HCT116 (cell line): ENCODE measurements around the gene DHX34. TPM values are rescaled to one million over a fixed set of nuclear protein-coding genes. Genes with fewer than 3 reads are reported as not detected.

Experiments
- ATAC-seq: fragments of 200-7000 bp; cut with Tn5 transposase; 2 replicates; pipeline ENCODE4 v1.9.1; 2020; ENCODE audit warnings: mild to moderate bottlenecking, moderate library complexity
- BruUV-seq: library from RNA; stranded (reverse); fragments of 400-500 nt; replicated peaks from 2 replicates; lab custom pipeline; 2021; lab: Mats Ljungman, UMichigan
- CTCF ChIA-PET: fragments of 300-600 bp; sonication (Branson Sonifier 250); formaldehyde crosslinking; loops from one replicate; lab custom pipeline; 2021; ENCODE audit warnings: antibody characterized with exemption; lab: Charles Lee
- POLR2A ChIA-PET: fragments of 300-600, 350-600 bp; sonication (Branson Sonifier 250); formaldehyde crosslinking; loops from one replicate; lab custom pipeline; 2021; ENCODE audit warnings: antibody characterized with exemption; lab: Charles Lee
- RAD21 ChIA-PET, 2 experiments: fragments of 300-600 bp; sonication (Branson Sonifier 250); formaldehyde crosslinking; loops; one replicate each; lab custom pipeline; 2023; ENCODE audit warnings: low total read pairs in 2 of 2; ENCODE audit not compliant: uncharacterized antibody in 2 of 2, unreplicated experiment in 2 of 2, low non-redundant PET in 1 of 2; lab: Charles Lee
- DNase-seq: peaks from one replicate; pipeline ENCODE4 v3.0.0-alpha.2; 2010; ENCODE audit warnings: low read depth, low spot score
- H2AFZ ChIP-seq: fragments of 200-600 bp; shearing (Covaris generic), sonication (generic); 2 replicates; pipeline ENCODE4 v1.6.1; 2017; ENCODE audit warnings: low read depth, mixed run types, mixed read lengths, antibody characterized with exemption, low read length; ENCODE audit not compliant: poor library complexity, severe bottlenecking
- H3K27ac ChIP-seq: 2 replicates; pipeline ENCODE4 v1.5.1; 2012; ENCODE audit warnings: low read depth, low read length
- H3K27me3 ChIP-seq: fragments of 200-600 bp; sonication (generic); 2 replicates; pipeline ENCODE4 v1.6.1; 2016; ENCODE audit warnings: mixed run types, low read length, mixed read lengths; ENCODE audit not compliant: insufficient read depth
- H3K36me3 ChIP-seq, 2 experiments: fragments of 200-500 bp in 1 of 2; fragments of 200-600 bp in 1 of 2; sonication (Bioruptor generic) in 1 of 2; sonication (generic) in 1 of 2; 2 replicates each; pipeline versions ENCODE4 v1.5.1 to v1.6.1; 2014 to 2016; ENCODE audit warnings: low read length in 2 of 2, inconsistent platforms in 1 of 2, mixed read lengths in 1 of 2, mixed run types in 1 of 2; ENCODE audit not compliant: insufficient read depth in 2 of 2, control insufficient read depth in 1 of 2
- H3K4me1 ChIP-seq, 2 experiments: fragments of 200-600 bp in 1 of 2; sonication (generic) in 1 of 2; 2 replicates each; pipeline versions ENCODE4 v1.5.1 to v1.6.1; 2012 to 2017; ENCODE audit warnings: low read length in 2 of 2, inconsistent platforms in 1 of 2, mild to moderate bottlenecking in 1 of 2, mixed read lengths in 1 of 2, mixed run types in 1 of 2, moderate library complexity in 1 of 2; ENCODE audit not compliant: insufficient read depth in 2 of 2, control insufficient read depth in 1 of 2
- H3K4me2 ChIP-seq: fragments of 200-600 bp; sonication (generic); 2 replicates; pipeline ENCODE4 v1.6.1; 2017; ENCODE audit warnings: mixed run types, low read length, mixed read lengths
- H3K4me3 ChIP-seq, 2 experiments: fragments of 200-600 bp in 1 of 2; sonication (generic) in 1 of 2; replicated peaks in 1 of 2; 2 replicates each; pipeline ENCODE4 v1.5.1; 2011 to 2016; ENCODE audit warnings: low read length in 2 of 2, control low read depth in 1 of 2, low read depth in 1 of 2, mild to moderate bottlenecking in 1 of 2, mixed read lengths in 1 of 2, mixed run types in 1 of 2
- H3K79me2 ChIP-seq: fragments of 200-600 bp; sonication (generic); 2 replicates; pipeline ENCODE4 v1.6.1; 2017; ENCODE audit warnings: mild to moderate bottlenecking, mixed run types, low read length, moderate library complexity, mixed read lengths; ENCODE audit not compliant: insufficient read depth
- H3K9ac ChIP-seq: fragments of 200-600 bp; sonication (generic); 2 replicates; pipeline ENCODE4 v1.6.1; 2016; ENCODE audit warnings: low read length, mixed read lengths
- H3K9me2 ChIP-seq: fragments of 200-600 bp; sonication (generic), shearing (Covaris generic); 2 replicates; pipeline ENCODE4 v1.6.1; 2017; ENCODE audit warnings: mixed run types, mild to moderate bottlenecking, moderate library complexity; ENCODE audit not compliant: insufficient read depth
- H3K9me3 ChIP-seq, 2 experiments: fragments of 200-500 bp in 1 of 2; fragments of 200-600 bp in 1 of 2; sonication (Bioruptor generic) in 1 of 2; sonication (generic) in 1 of 2; 2 replicates each; pipeline ENCODE4 v1.6.1; 2014 to 2017; ENCODE audit warnings: low read length in 2 of 2, mixed read lengths in 2 of 2, inconsistent platforms in 1 of 2, low read depth in 1 of 2, mild to moderate bottlenecking in 1 of 2, mixed run types in 1 of 2, moderate library complexity in 1 of 2; ENCODE audit not compliant: control insufficient read depth in 1 of 2, insufficient read depth in 1 of 2
- H4K20me1 ChIP-seq: fragments of 200-600 bp; sonication (generic), shearing (Covaris generic); 2 replicates; pipeline ENCODE4 v1.6.1; 2017; ENCODE audit warnings: mixed run types, mild to moderate bottlenecking, moderate library complexity; ENCODE audit not compliant: insufficient read depth
- CEBPB ChIP-seq: IDR thresholded peaks from 2 replicates; pipeline ENCODE4 v1.6.1; 2012; ENCODE audit warnings: low read depth
- CTCF ChIP-seq, 3 experiments: fragments of 200-600 bp in 1 of 3; sonication (generic) in 1 of 3; IDR thresholded peaks in 2 of 3; conservative IDR thresholded peaks in 1 of 3; 2 replicates each; pipeline ENCODE4 v1.5.1; 2012 to 2017; ENCODE audit warnings: low read depth in 2 of 3, low read length in 2 of 3, antibody characterized with exemption in 1 of 3, borderline replicate concordance in 1 of 3, control low read depth in 1 of 3, mild to moderate bottlenecking in 1 of 3, mixed read lengths in 1 of 3, mixed run types in 1 of 3, moderate library complexity in 1 of 3; ENCODE audit not compliant: insufficient read depth in 1 of 3
- EGR1 ChIP-seq: IDR thresholded peaks from 2 replicates; pipeline ENCODE4 v1.6.1; 2012; ENCODE audit warnings: low read depth
- EZH2phosphoT487 ChIP-seq: fragments of 200-600 bp; IDR thresholded peaks from 2 replicates; pipeline ENCODE4 v1.6.1; 2018; ENCODE audit warnings: antibody characterized with exemption, borderline replicate concordance
- FOSL1 ChIP-seq: IDR thresholded peaks from 2 replicates; pipeline ENCODE4 v1.6.1; 2012; ENCODE audit warnings: low read depth
- RAD21 ChIP-seq: IDR thresholded peaks from 2 replicates; pipeline ENCODE4 v1.6.1; 2012; ENCODE audit warnings: low read depth, mild to moderate bottlenecking
- SP1 ChIP-seq: IDR thresholded peaks from 2 replicates; pipeline ENCODE4 v1.6.1; 2012; ENCODE audit warnings: low read depth
- TCF7L2 ChIP-seq: IDR thresholded peaks from 2 replicates; pipeline ENCODE4 v1.7.0; 2011; ENCODE audit warnings: borderline replicate concordance, inconsistent platforms; ENCODE audit not compliant: insufficient read depth, insufficient read length; ENCODE audit errors: extremely low read depth
- intact Hi-C: fragments of 100-400 bp; cut with micrococcal nuclease; formaldehyde crosslinking; loops from 2 replicates; pipeline ENCODE4 v1.10.0; 2022
- total RNA-seq: library from RNA; stranded (reverse); gene quantifications from one replicate; pipeline ENCODE4 v1.2.1, GENCODE V29; 2021; ENCODE audit not compliant: unreplicated experiment

DHX34 gene
- total RNA-seq, 1 experiment from 2014 or later, result 30.5 TPM

- TF ChIP-seq TCF7L2, result no peak
- TF ChIP-seq EZH2phosphoT487, result no peak
- TF ChIP-seq CEBPB, result no peak
- TF ChIP-seq FOSL1, result no peak
- no peak for TF ChIP-seq EGR1
- TF ChIP-seq, all 23 proteins: peak for 0
Measured at GRCh38 chr19:47356900-47357299, 7.8 kb downstream of the DHX34 start (continued).

GRCh38 chr19:47357788-47358680, 8.9 kb downstream of the DHX34 start:
- peak; percentile 79 for ATAC-seq
- H3K4me3 ChIP-seq, result no peak overlapping the region
- ChIA-PET POLR2A (no interaction called here), RAD21 (no interaction called here), CTCF (interaction anchor here (1.2 to 1.8 kb wide), 2 partner anchors 9 kb away, joined by 5 to 10 read pairs; partner anchors contain the start of gene DHX34)
- no peak for DNase-seq
- H3K27ac ChIP-seq, result no peak overlapping the region; the same call in 1 of the 2 replicates
- peaks cover 63 to 80% of the 10 kb centered on the region in 2 experiments for H3K36me3 ChIP-seq
- peak in 2 of 3 experiments; percentile 51 to 58; a peak in 4 of 6 replicates for TF ChIP-seq CTCF (IDR thresholded peaks at IDR 0.05 in 2 of 3, conservative IDR thresholded peaks at IDR 0.05 in 1 of 3; ENCODE audit: borderline replicate concordance in 1 of 3, insufficient read depth in 1 of 3, low read depth in 2 of 3, low read length in 2 of 3)
- no peak for TF ChIP-seq SP1
- peak; percentile 22; the same call in 1 of the 2 replicates for TF ChIP-seq RAD21
- intact Hi-C loops, result no loop called here
- H3K4me2 ChIP-seq, result no peak overlapping the region
- H3K4me1 ChIP-seq, result no peaks in the 10 kb centered on the region
- H3K9ac ChIP-seq, result no peak overlapping the region
- H2AFZ ChIP-seq, result no peak overlapping the region
- H3K9me3 ChIP-seq, result no peaks in the 10 kb centered on the region
- no peaks in the 10 kb centered on the region for H3K9me2 ChIP-seq
- no TSS peak for BruUV-seq
- H3K27me3 ChIP-seq, result no peaks in the 10 kb centered on the region
- H4K20me1 ChIP-seq, result no peaks in the 10 kb centered on the region
- H3K79me2 ChIP-seq, result peaks cover 83% of the 10 kb centered on the region
